ENCODE results near the gene KRTAP20-2. TPM values are rescaled to one million over a fixed set of nuclear protein-coding genes. Genes with fewer than 3 reads are reported as not detected.

KRTAP20-2 gene
- total and polyA plus RNA-seq, 2 of the 8 experiments (the other 6 are each of a cell fraction or from before 2014, with no cell fraction given): not detected

- ChIA-PET POLR2A (ENCODE audit: partially characterized antibody) (no interaction called here), CTCF (ENCODE audit: partially characterized antibody) (no interaction called here)
- Histone ChIP-seq H4K20me1 (replicated peaks in 1 of 2; ENCODE audit: control insufficient read depth in 1 of 2, insufficient read depth in 2 of 2, low read length in 2 of 2) (no peaks in the 10 kb centered on the region), H2BK20ac (ENCODE audit: low read length) (no peak within 1 kb of the TSS), H2AK5ac (ENCODE audit: low read depth, low read length) (no peak within 1 kb of the TSS), H3K27me3 (replicated peaks in 1 of 4; ENCODE audit: control insufficient read depth in 3 of 4, extremely low read depth in 1 of 4, insufficient read depth in 3 of 4, low read length in 3 of 4) (no peaks in the 10 kb centered on the region), H3K79me1 (ENCODE audit: low read depth, low read length) (no peaks in the 10 kb centered on the region), H3K79me2 (ENCODE audit: control insufficient read depth in 1 of 2, insufficient read depth in 2 of 2, low read length in 2 of 2) (no peaks in the 10 kb centered on the region), H4K5ac (ENCODE audit: insufficient read length, low read depth, low read length) (no peak within 1 kb of the TSS), H4K91ac (replicated peaks; ENCODE audit: insufficient read length, low read length) (no peak within 1 kb of the TSS), H3K4me1 (replicated peaks in 1 of 4; ENCODE audit: control insufficient read depth in 3 of 4, insufficient read depth in 4 of 4, low read length in 3 of 4) (no peaks in the 10 kb centered on the region), H3K14ac (ENCODE audit: insufficient read length) (no peak within 1 kb of the TSS), H3K9ac (replicated peaks in 1 of 4; ENCODE audit: extremely low read depth in 1 of 4, low read depth in 3 of 4, low read length in 3 of 4) (no peak within 1 kb of the TSS), H4K8ac (ENCODE audit: extremely low read depth, insufficient read depth, low read length) (no peak within 1 kb of the TSS), H3K27ac (ENCODE audit: low read depth, low read length) (no peak within 1 kb of the TSS), H3K4me3 (ENCODE audit: extremely low read depth in 1 of 4, insufficient read depth in 2 of 4, low read depth in 3 of 4, low read length in 4 of 4) (no peak within 1 kb of the TSS), H3K4me2 (ENCODE audit: insufficient read depth in 1 of 2, low read depth in 2 of 2, low read length in 2 of 2) (no peak within 1 kb of the TSS), H2BK120ac (replicated peaks; ENCODE audit: low read depth, low read length) (no peak within 1 kb of the TSS), H3K4ac (replicated peaks; ENCODE audit: insufficient read length, low read depth, low read length) (no peak within 1 kb of the TSS), H2BK5ac (ENCODE audit: low read depth, low read length) (no peak within 1 kb of the TSS), H3K36me3 (ENCODE audit: control insufficient read depth in 2 of 4, insufficient read depth in 4 of 4, low read length in 3 of 4) (no peaks in the 10 kb centered on the region), H3K23me2 (ENCODE audit: low read depth, low read length) (no peaks in the 10 kb centered on the region), H2BK12ac (ENCODE audit: low read depth, low read length) (no peak within 1 kb of the TSS), H3K23ac (ENCODE audit: insufficient read length) (no peak within 1 kb of the TSS), H2AFZ (ENCODE audit: low read length) (no peak within 1 kb of the TSS), H3K9me3 (ENCODE audit: insufficient read depth in 2 of 2, low read depth in 1 of 2, low read length in 1 of 2) (no peaks in the 10 kb centered on the region), H3K18ac (ENCODE audit: extremely low read depth, low read length) (no peak within 1 kb of the TSS), H3K56ac (replicated peaks; ENCODE audit: insufficient read length, low read depth, low read length) (no peak within 1 kb of the TSS), H2BK15ac (ENCODE audit: low read length) (no peak within 1 kb of the TSS)
- WGBS, 2 experiments (ENCODE audit: extremely low coverage in 1 of 2, insufficient coverage in 1 of 2, insufficient read length in 1 of 2, insufficient replicate concordance in 2 of 2, low coverage in 1 of 2, low lambda C conversion rate in 2 of 2, missing lambda C conversion rate in 1 of 2): 95% methylated on average over 4 of the region's 4 CpGs; no CpG with 5 or more reads in 1 of the 2 experiments
- TF ChIP-seq ASH2L (IDR thresholded peaks at IDR 0.05; ENCODE audit: low read length) (no peak), HDAC2 (IDR thresholded peaks at IDR 0.05; ENCODE audit: borderline replicate concordance in 1 of 2, low read depth in 2 of 2, low read length in 2 of 2) (no peak), YY1 (IDR thresholded peaks at IDR 0.05; ENCODE audit: low read depth, low read length) (no peak), SP4 (IDR thresholded peaks at IDR 0.05; ENCODE audit: low read length) (no peak), KDM4A (IDR thresholded peaks at IDR 0.05; ENCODE audit: low read depth, low read length, severe bottlenecking) (no peak), TCF12 (IDR thresholded peaks at IDR 0.05; ENCODE audit: low read depth, low read length) (no peak), EP300 (IDR thresholded peaks at IDR 0.05; ENCODE audit: borderline replicate concordance in 1 of 2, low read depth in 2 of 2, low read length in 2 of 2) (no peak), SAP30 (IDR thresholded peaks at IDR 0.05; ENCODE audit: insufficient read depth, insufficient replicate concordance, low read length) (no peak), RFX5 (IDR thresholded peaks at IDR 0.05; ENCODE audit: borderline replicate concordance, low read depth, low read length) (no peak), CTBP2 (IDR thresholded peaks at IDR 0.05; ENCODE audit: borderline replicate concordance, insufficient read depth, insufficient read length, low read length) (no peak), RBBP5 (IDR thresholded peaks at IDR 0.05; ENCODE audit: borderline replicate concordance, low read depth, low read length) (no peak)
- DNase-seq (ENCODE audit: low read depth in 1 of 2, low spot score in 2 of 2): no peak
- FAIRE-seq: no peak
These were observed 42.9 kb upstream of the KRTAP20-2 start, which contains the start of gene KRTAP6-3 for GRCh38 chr21:30592140-30592539. Gene KRTAP6-3 (plus strand): TSS chr21:30592440. CDS start chr21:30592446, 6 bp downstream.
